Hepatocyte (in vitro differentiated cells): ENCODE results near the gene CXorf58.

Experiments
- EZH2phosphoT487 ChIP-seq: fragments of 200-600 bp; sonication (generic); IDR thresholded peaks from one replicate; pipeline ENCODE4 v1.6.1; 2018; ENCODE audit warnings: antibody characterized with exemption, mild to moderate bottlenecking, low read depth, moderate library complexity; ENCODE audit not compliant: unreplicated experiment, severe bottlenecking
- TF ChIP-seq, protein P1 (sequence below): fragments of 200-600 bp; sonication (generic); IDR thresholded peaks from 2 replicates; pipeline ENCODE4 v1.5.1; 2016; ENCODE audit warnings: antibody characterized with exemption, mild to moderate bottlenecking; ENCODE audit not compliant: poor library complexity

DNA sequence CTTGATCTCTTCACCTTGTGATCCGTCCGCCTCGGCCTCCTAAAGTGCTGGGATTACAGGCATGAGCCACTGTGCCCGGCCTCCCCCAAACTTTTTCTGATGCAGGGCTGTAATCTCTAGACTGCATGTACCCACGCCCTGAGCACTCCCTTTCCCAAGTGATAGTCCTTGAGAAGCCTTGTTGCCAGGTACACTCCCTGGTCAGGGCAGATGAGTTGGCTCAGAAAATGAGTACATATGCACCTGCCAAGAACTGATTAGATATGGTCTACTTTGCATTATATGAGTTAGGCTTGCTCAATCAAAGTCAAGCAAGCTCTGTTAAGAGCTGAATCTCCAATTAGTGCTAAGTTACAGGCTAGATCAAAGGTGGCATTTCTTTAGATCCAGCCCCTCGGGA, 20.4 kb upstream of the CXorf58 start:
- TF ChIP-seq, protein P1, sequence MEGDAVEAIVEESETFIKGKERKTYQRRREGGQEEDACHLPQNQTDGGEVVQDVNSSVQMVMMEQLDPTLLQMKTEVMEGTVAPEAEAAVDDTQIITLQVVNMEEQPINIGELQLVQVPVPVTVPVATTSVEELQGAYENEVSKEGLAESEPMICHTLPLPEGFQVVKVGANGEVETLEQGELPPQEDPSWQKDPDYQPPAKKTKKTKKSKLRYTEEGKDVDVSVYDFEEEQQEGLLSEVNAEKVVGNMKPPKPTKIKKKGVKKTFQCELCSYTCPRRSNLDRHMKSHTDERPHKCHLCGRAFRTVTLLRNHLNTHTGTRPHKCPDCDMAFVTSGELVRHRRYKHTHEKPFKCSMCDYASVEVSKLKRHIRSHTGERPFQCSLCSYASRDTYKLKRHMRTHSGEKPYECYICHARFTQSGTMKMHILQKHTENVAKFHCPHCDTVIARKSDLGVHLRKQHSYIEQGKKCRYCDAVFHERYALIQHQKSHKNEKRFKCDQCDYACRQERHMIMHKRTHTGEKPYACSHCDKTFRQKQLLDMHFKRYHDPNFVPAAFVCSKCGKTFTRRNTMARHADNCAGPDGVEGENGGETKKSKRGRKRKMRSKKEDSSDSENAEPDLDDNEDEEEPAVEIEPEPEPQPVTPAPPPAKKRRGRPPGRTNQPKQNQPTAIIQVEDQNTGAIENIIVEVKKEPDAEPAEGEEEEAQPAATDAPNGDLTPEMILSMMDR, result no peak
- no peak for TF ChIP-seq EZH2phosphoT487
